GM19043 (cell line): ENCODE results near the gene PEMT.

Source experiments
- ATAC-seq: cut with Tn5 transposase; IDR thresholded peaks from one replicate; pipeline ENCODE4 v1.9.1; 2021; ENCODE audit warnings: low read depth; ENCODE audit not compliant: unreplicated experiment

Gene PEMT

DNA sequence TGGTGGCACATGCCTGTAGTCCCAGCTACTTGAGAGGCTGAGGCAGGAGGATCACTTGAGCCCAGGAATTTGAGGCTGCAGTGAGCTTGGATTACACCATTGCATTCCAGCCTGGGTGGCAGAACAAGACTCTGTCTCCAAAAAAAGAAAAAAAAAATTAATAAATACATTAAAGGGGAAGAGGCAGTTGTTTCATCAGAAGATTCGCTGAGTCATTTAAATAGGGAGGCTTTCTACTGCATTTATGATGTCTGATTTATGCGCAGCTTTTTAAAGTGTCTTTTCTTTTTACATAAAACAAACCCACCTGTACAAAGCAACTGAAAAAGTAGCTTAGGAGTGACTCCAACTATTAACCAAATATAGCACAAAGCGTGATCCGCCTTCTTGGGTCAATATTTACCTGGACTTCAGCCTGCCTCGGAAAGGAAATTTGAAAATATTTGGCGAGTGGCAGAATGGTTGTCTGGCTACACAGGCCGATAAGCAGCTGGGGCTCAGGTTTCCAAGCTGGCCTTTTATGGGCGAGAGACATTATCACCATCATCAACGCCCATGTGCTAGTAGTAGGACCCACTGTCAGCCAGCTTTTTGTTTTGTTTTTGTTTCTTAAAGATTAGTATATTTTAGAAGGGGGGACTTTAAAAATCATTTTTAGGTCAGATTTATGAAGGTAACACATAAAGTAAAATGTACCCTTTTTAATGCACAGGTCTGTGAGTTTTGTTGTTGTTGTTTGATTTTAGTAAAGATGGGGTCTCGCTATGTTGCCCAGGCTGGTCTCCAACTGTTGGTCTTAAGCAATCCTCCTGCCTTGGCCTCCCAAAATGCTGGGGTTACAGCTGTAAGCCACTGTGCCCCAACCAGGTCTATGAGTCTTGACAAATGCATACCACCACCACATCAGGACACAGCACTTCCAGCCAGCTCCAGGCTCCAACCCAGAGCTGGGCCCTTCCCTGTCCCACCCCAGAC, 52.8 kb downstream of the PEMT start:
- ATAC-seq = no peak

DNA sequence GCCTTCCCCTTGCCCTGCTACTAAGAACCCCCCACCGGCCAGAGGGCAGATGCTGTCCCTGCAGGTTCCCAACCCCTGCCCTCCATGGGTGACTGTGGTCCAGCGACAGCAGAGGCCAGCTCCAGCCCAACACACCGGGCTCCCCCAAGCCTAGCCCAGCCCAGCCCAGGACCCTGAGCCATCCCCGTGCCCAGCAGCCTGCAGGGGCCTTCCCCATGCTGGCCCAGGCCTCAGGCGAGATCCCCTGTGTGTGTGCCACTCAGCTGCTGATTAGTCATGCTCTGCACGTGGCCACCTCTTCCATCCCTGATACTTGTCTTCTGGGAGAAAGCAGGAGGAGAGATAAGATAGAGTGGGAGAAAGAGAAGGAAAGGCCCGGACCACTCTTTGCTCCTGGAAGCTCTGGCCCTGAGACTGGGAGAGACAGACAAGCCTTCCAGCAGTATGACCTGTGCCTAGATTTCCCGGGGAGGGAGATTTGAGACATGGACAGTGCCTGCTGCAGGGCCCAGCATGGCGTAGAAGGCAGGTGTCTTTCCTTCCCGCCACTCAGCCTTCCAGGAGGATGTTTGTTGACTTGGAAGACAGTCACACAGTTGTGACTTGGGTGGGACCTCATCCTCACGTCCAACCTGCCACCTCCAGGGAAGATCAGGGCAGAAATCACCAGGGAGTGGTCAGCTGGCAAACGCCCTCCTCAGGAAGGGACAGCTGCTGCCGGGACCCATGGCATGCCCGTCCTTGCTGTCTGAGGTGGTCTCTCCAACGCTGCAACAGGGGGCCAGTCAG, 54.0 kb downstream of the PEMT start:
- ATAC-seq = no peak

DNA sequence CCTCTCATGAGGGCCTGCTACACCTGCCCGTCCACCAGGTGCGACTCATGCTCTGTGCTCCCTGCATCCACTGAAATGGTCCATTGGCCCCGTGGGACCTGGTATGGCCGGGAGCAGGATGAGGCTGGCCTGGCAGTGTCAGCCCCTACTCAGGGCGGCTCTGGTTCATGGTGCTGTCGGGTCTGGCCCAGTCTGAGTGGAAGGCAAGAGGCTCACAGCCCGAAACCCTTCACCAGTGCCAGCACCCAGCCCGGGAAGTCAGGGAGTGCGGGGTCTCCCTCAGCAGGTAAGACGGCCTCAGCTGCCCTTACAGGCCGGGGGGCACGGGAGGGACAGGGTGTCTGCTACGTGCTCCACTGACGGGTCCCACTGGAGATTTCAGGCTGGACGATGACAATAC, 54.8 kb downstream of the PEMT start:
- no peak for ATAC-seq

DNA sequence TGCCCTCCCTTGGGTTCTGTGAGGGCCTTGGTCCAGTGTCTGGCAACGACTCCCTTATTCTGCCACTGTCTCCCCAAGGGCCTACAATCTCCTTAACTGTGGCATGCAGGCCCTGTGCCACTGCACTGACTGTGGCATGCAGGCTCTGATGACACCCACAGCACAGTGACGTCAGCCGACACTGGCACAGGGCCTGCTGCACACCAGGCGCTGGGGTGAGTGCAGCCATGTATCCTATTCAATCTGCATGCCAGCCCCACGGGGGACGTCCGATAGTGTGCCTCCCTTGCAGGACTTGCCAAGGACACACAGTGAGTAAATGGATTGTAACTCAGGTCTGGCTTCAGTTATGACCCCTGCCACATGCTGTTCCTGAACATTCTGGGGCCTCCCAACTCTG, 55.6 kb downstream of the PEMT start:
- ATAC-seq = no peak

DNA sequence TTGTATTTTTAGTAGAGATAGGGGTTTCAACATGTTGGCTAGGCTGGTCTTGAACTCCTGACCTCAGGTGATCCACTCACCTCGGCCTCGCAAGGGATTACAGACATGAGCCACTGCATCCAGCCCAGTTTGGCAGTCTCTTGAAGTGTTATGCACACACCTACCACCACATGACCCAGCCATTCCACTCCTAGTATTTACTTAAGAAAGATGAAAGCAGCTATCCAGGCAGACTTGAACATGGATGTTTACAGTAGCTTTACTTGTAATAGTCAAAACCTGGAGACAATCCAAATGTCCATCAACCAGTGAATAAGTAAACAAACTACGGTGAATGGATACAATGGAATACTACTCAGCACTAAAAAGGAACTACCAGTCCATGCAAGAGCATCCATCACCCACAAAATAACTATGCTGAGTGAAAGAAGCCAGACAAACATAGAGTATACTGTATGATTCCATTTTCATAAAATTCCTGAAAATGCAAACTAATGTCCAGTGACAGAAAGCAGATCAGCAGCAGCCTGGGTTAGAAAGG, 57.5 kb downstream of the PEMT start:
- no peak for ATAC-seq

GRCh38 chr17:17532991-17533390, 58.5 kb downstream of the PEMT start:
- no peak for ATAC-seq

GRCh38 chr17:17531156-17531555, 60.4 kb downstream of the PEMT start:
- ATAC-seq = no peak

DNA sequence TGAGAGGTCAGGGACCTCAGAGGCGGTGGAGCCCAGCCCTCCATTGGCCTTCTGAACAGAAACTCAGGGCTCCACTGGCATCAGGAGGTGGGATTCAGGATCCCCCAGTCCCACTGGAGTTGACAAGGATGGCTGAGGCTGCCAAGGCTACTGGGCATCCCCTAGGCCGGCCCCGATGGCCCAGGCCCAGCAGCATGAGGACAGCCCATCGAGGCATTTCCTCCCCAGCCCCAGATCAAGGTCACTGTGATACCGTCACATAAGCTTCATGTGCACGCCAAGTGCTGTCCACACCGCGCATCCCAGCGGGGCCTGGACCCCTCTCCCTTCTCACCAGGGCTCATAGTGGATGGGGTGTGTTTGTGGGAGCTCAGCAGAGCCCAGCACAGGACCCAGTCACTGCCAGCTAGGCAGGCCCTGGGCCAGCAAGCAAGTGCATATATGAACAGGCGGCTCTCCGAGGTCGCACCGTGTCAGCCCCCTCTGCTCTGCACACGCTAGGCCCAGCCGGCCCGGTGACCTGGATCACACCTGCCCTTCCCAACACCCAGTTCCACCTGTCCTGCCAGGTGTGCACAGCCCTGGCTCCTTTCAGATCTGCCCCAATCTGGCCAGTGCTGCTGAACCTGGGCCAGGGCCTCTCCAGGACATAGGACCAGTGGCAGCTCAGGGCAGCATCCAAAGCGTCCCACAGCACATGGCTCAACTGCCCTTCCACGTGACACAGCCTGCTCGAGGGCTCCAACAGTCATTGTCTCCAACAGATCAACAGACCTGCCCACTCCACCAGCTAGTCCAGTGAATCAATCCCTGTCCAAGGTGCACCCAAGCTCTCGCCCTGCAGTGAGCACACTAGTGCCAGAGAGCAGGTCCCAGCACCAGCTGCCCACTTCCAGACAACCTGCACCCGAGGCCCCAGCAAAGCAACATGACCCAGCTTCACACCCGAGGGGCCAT, 62.5 kb downstream of the PEMT start:
- ATAC-seq = no peak

GRCh38 chr17:17527956-17528500, 63.5 kb downstream of the PEMT start:
- ATAC-seq = no peak

DNA sequence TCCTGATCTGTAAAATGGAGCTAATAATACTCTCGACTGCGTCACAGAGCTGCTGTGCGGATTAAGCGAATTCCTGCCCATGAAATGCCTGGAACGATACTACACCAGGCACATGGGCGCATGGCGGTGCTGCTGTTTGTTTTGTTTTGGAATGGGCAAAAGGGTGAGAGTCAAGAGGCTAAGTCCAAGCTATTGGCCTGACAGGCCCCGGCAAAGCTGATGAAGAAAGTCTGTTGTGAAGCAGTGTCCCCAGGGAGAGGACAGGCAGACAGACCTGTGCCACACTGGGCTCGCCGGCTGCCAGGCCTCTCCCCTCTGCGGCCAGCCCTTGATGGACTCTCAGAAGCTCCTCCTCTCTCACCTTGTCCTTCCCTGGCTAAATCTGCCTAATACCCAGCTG, 64.0 kb downstream of the PEMT start:
- ATAC-seq = no peak

- no peak for ATAC-seq
These were observed 65.1 kb downstream of the PEMT start for GRCh38 chr17:17526369-17526768.

GRCh38 chr17:17525956-17526355, 65.6 kb downstream of the PEMT start:
- ATAC-seq = no peak

DNA sequence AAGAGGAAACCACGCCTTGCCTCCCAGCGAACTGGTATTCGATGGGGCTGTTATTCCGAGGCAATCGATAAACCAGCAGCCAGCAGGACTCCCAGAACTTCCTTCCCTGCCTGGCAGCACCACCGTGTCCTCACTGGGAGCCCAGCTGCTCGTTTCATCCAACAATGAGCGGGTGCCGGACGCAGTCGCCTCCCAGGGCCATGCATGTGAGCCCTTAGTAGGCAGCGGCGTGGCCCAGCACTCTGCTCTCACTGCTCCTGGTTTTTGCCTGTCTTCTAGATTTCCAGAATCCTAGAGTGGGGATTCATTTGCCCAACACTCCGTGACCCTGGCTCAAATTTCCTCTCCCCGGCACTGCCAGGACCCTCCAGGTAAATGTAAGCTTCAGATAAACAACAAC, 66.2 kb downstream of the PEMT start:
- no peak for ATAC-seq

DNA sequence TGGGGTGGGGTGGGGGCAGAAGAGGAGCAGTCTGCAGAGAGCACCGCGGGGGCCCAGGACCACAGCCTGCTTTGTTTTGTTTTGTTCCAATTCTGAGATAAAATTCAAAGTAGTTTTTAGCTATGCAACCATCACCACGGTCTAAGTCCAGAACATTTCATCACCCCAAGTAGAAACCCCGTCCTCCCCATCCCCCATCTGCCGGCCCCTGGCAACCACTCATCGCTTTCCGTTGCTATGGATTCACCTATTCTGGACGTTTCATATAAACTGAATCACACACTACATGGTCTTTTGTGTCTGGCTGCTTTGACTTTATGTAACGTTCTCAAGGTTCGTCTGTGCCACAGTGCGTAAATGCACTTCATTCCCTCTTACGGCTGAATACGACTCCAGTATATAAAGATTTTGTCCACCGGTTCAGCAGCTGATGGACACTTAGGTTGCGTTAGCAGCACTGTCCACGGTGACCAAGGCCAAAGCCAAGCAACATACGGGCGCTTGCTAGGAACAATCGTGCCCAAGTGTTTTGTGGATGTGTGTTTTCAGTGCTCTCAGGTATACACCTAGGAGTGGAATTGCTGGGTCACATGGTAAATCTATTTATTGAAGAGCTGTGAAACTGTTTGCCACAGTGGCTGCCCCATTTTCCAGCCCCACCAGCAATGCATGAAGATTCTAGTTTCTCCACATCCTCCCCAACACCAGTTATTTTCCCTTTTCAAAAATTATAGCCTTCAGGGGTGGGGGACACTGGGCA, 67.6 kb downstream of the PEMT start:
- ATAC-seq = no peak

GRCh38 chr17:17523001-17523730, 68.3 kb downstream of the PEMT start:
- no peak for ATAC-seq

DNA sequence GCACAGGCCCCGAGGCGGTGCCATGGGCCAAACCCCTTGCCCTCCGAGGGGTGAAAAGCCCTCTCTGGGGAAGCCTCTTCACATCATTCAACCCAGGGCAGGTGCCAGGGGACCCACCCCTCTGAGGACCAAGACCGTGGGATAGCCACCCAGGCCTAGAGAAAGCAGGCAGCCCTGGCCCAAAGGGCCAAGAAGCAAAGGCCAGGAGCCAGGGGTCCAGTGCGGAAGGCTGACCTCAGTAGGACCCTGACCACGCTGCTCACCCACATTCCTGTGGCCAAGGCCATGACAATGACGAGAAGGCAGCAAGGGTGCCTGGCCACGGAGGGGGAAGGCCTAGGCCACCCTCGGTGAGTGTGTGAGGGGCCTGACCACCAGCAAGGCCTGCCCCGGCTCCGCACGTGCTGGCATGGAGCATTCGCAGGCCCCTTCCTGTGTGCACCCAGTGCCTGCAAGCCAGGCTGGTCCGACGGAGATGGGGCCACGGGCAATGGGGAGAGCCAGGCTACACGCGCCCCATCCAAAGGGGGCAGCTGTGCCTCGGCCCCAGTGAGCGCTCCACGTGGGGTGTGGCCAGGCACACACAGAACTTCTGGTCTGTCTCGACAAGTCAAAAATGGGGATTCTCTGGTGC, 70.8 kb downstream of the PEMT start:
- ATAC-seq = no peak

DNA sequence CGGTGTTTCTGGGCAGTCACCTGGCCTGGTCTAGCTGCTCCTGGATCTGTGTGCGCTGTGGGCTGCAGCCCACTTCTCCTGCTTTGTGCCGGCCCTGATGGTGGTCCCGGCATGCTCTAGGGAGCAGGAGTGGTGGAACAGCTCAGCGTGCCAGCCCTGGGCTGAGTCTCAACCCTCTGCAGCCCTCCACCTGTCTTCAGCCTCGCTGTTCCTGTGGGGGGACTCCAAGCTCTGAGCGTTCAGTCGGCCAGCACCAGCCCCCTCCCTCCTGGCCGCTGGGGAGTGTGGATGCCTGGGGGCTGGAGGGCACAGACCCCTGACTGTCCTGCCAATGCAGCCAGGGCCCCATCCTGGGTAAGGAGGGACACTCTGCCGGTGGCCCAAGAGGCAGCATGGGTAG, 71.6 kb downstream of the PEMT start:
- no peak for ATAC-seq

DNA sequence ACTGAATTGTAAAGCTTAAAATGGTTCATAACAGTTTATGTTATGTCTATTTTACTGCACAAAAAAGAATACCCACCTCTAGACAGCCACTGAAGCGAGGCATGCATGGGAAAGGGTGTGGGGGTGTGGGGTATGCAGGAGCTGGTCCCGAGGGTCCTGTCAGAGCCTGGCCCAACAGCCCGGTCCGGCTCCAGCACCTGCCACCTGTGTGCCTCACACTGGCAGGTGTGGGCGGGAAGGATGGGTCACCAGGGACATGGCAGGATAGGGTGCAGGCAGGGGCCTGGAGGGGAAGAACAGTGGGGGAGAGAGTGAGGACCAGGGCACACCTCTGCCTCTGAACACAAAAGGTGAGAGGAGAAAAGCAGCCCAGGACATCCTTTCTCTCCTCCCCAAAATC, 72.6 kb downstream of the PEMT start:
- no peak for ATAC-seq
